Measurements from ENCODE around the gene POU4F1.
A peak's percentile ranks its signal among the peaks of the same experiment; 100 is the strongest.

The POU4F1 gene

GRCh38 chr13:78592584-78592983, 10.8 kb downstream of the POU4F1 start:
- no peak for DNase-seq (ENCODE audit: low spot score)

- DNase-seq (ENCODE audit: low spot score) = peak; percentile 71
Measured at GRCh38 chr13:78589206-78589605, 14.1 kb downstream of the POU4F1 start.

GRCh38 chr13:78587395-78587794, 16.0 kb downstream of the POU4F1 start:
- no peak for DNase-seq (ENCODE audit: low spot score)

GRCh38 chr13:78586706-78587105, 16.6 kb downstream of the POU4F1 start:
- peak; percentile 71 for DNase-seq (ENCODE audit: low spot score)

- no peak for DNase-seq (ENCODE audit: low spot score)
Measured at GRCh38 chr13:78576261-78576660, 27.1 kb downstream of the POU4F1 start.

GRCh38 chr13:78572459-78572858, 30.9 kb downstream of the POU4F1 start:
- no peak for DNase-seq (ENCODE audit: low spot score)

- DNase-seq (ENCODE audit: low spot score) = no peak
Measured at GRCh38 chr13:78569029-78569428, 34.3 kb downstream of the POU4F1 start.

GRCh38 chr13:78566631-78567030, 36.7 kb downstream of the POU4F1 start:
- DNase-seq (ENCODE audit: low spot score) = no peak

- DNase-seq (ENCODE audit: low spot score) = no peak
Measured at GRCh38 chr13:78562237-78562889, 41.0 kb downstream of the POU4F1 start.
